HG02870 (cell line): ENCODE measurements around the gene G6PC3.
"Not testable (repeated sequence)": the region's sequence is repeated elsewhere in the genome, so short reads cannot be mapped to it uniquely, and the experiment has no call there.

ENCODE experiments used
- ATAC-seq: cut with Tn5 transposase; IDR thresholded peaks from one replicate; pipeline ENCODE4 v1.9.1; 2021; ENCODE audit warnings: mild to moderate bottlenecking, moderate library complexity; ENCODE audit not compliant: unreplicated experiment

G6PC3 gene

GRCh38 chr17:44105941-44106340, 35.4 kb downstream of the G6PC3 start:
- no peak for ATAC-seq

GRCh38 chr17:44106801-44107200, 36.3 kb downstream of the G6PC3 start:
- ATAC-seq, result no peak

- no peak for ATAC-seq
Measured at GRCh38 chr17:44108440-44109311, 38.1 kb downstream of the G6PC3 start.

- no peak for ATAC-seq
Measured at GRCh38 chr17:44109312-44109630, 38.7 kb downstream of the G6PC3 start.

- no peak for ATAC-seq
Measured at GRCh38 chr17:44110011-44110686, 39.6 kb downstream of the G6PC3 start.

GRCh38 chr17:44110823-44111633, 40.5 kb downstream of the G6PC3 start:
- ATAC-seq, result no peak

GRCh38 chr17:44111777-44112176, 41.2 kb downstream of the G6PC3 start:
- ATAC-seq, result no peak

GRCh38 chr17:44112284-44113280, 42.0 kb downstream of the G6PC3 start:
- no peak for ATAC-seq

- no peak for ATAC-seq
Measured at GRCh38 chr17:44113382-44113781, 42.8 kb downstream of the G6PC3 start.

- ATAC-seq, result no peak
Measured at GRCh38 chr17:44113868-44114840, 43.6 kb downstream of the G6PC3 start.

GRCh38 chr17:44115585-44116415, 45.3 kb downstream of the G6PC3 start:
- ATAC-seq, result no peak

- ATAC-seq, result no peak
Measured at GRCh38 chr17:44117351-44117750, 46.8 kb downstream of the G6PC3 start.

- no peak for ATAC-seq
Measured at GRCh38 chr17:44118427-44119050, 48.0 kb downstream of the G6PC3 start.

- no peak for ATAC-seq
Measured at GRCh38 chr17:44119062-44119461, 48.5 kb downstream of the G6PC3 start.

- ATAC-seq, result no peak
Measured at GRCh38 chr17:44119798-44120197, 49.3 kb downstream of the G6PC3 start.

- ATAC-seq, result not testable (repeated sequence)
Measured at GRCh38 chr17:44120281-44120680, 49.7 kb downstream of the G6PC3 start.

GRCh38 chr17:44120851-44121605, 50.5 kb downstream of the G6PC3 start:
- no peak for ATAC-seq
